Measurements from ENCODE around the gene LGI4.
"Not testable (repeated sequence)": the region's sequence is repeated elsewhere in the genome, so short reads cannot be mapped to it uniquely, and the experiment has no call there.

Gene LGI4

GRCh38 chr19:35105411-35106290, 29.2 kb downstream of the LGI4 start:
- no peak for DNase-seq (ENCODE audit: low spot score)

GRCh38 chr19:35105047-35105410, 29.8 kb downstream of the LGI4 start:
- DNase-seq (ENCODE audit: low spot score) = no peak

- no peak for DNase-seq (ENCODE audit: low spot score)
Measured at GRCh38 chr19:35104361-35104760, 30.5 kb downstream of the LGI4 start.

- DNase-seq (ENCODE audit: low spot score) = not testable (repeated sequence)
Measured at GRCh38 chr19:35103614-35104013, 31.2 kb downstream of the LGI4 start.

- DNase-seq (ENCODE audit: low spot score) = not testable (repeated sequence)
Measured at GRCh38 chr19:35101949-35102348, 32.9 kb downstream of the LGI4 start.

GRCh38 chr19:35100588-35101533, 34.0 kb downstream of the LGI4 start:
- no peak for DNase-seq (ENCODE audit: low spot score)

- DNase-seq (ENCODE audit: low spot score) = no peak
Measured at GRCh38 chr19:35099897-35100275, 35.0 kb downstream of the LGI4 start.

GRCh38 chr19:35099155-35099896, 35.5 kb downstream of the LGI4 start:
- DNase-seq (ENCODE audit: low spot score) = no peak

GRCh38 chr19:35098413-35099049, 36.3 kb downstream of the LGI4 start:
- no peak for DNase-seq (ENCODE audit: low spot score)

GRCh38 chr19:35095667-35096368, 39.0 kb downstream of the LGI4 start:
- DNase-seq (ENCODE audit: low spot score) = no peak

- no peak for DNase-seq (ENCODE audit: low spot score)
Measured at GRCh38 chr19:35094656-35095055, 40.2 kb downstream of the LGI4 start.

- DNase-seq (ENCODE audit: low spot score) = no peak
Measured at GRCh38 chr19:35093941-35094647, 40.8 kb downstream of the LGI4 start.

- no peak for DNase-seq (ENCODE audit: low spot score)
Measured at GRCh38 chr19:35093430-35093829, 41.4 kb downstream of the LGI4 start.

- DNase-seq (ENCODE audit: low spot score) = no peak
Measured at GRCh38 chr19:35090506-35091214, 44.2 kb downstream of the LGI4 start.

GRCh38 chr19:35090160-35090505, 44.7 kb downstream of the LGI4 start:
- no peak for DNase-seq (ENCODE audit: low spot score)

GRCh38 chr19:35089554-35089953, 45.3 kb downstream of the LGI4 start:
- DNase-seq (ENCODE audit: low spot score) = no peak

- DNase-seq (ENCODE audit: low spot score) = no peak
Measured at GRCh38 chr19:35088131-35088913, 46.5 kb downstream of the LGI4 start.

- DNase-seq (ENCODE audit: low spot score) = no peak
Measured at GRCh38 chr19:35087393-35087792, 47.5 kb downstream of the LGI4 start.

- no peak for DNase-seq (ENCODE audit: low spot score)
Measured at GRCh38 chr19:35086455-35086854, 48.4 kb downstream of the LGI4 start.

Data from hematopoietic multipotent progenitor cell treated with erythropoietin and hydrocortisone succinate and interleukin-3 and kit ligand, for 17 days (in vitro differentiated cells).